ENCODE measurements around the gene ACTR3C.

The ACTR3C gene

DNA sequence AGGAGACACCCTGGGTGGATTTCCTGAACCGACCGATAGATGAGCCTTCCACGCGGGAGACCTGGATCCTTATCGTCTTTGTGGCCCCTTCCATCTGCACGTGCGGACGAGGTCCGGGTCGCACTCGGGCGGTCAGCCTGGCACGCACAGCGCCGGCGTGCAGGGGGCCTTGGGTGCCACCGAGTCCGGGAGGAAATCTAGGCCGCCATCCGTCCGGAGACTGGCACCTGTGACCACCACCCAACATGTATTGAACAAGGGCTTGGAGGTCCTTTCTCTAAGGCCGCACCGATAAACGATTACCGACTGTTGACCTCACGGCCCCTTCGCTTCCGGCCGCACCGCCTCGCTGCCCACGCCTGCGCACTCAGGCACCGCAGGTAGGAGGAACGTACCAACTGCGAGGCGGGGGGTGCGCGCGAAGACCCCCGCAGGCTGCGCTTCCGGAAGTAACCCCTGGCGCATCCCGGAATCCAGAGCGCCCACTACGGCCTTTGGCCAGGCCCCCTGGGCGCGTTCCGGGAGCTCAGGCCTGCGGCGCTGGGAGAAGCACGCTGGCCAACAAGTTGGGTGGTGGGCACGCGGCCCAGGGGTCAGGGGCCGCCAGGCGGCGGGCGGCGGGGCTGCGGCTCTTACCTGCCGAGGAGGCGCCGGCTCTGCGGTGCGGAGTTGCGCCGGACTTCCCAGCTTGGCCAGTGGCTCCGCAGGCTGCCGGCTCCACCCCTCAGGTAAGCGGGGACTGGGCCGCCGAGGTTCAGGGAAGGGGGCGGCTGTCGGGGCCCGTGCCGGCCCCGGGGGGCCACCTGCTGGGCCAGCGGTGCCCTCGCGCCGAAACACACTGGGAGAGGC, at the start of gene ACTR3C, which contains the start of gene LRRC61:
Gene ACTR3C (minus strand): TSS at position 713 of the 849 bp plus-strand sequence. CDS start 28,249 bp downstream, outside the sequence.
Gene LRRC61 (plus strand): TSS at position 523 of the 849 bp plus-strand sequence. CDS start 13,507 bp downstream, outside the sequence.
- DNase-seq (ENCODE audit: low read depth in 1 of 2, low spot score in 1 of 2), result peak; percentile 46 to 54

DNA sequence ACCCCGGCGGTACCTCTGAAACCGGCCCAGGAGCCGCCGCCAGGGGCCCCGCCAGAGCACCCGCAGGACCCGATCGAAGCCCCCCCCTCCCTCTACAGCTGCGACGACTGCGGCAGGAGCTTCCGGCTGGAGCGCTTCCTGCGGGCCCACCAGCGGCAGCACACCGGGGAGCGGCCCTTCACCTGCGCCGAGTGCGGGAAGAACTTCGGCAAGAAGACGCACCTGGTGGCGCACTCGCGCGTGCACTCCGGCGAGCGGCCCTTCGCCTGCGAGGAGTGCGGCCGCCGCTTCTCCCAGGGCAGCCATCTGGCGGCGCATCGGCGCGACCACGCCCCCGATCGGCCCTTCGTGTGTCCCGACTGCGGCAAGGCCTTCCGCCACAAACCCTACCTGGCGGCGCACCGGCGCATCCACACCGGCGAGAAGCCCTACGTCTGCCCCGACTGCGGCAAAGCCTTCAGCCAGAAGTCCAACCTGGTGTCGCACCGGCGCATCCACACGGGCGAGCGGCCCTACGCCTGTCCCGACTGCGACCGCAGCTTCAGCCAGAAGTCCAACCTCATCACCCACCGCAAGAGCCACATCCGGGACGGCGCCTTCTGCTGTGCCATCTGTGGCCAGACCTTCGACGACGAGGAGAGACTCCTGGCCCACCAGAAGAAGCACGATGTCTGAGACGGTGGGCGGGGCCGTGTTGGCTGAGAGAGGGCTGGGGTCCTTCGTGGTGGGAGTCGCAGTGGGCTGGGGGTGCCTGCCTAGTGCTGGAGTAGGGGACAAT, 49.1 kb upstream of the ACTR3C start:
- DNase-seq (ENCODE audit: low read depth in 1 of 2, low spot score in 1 of 2), result no peak

DNA sequence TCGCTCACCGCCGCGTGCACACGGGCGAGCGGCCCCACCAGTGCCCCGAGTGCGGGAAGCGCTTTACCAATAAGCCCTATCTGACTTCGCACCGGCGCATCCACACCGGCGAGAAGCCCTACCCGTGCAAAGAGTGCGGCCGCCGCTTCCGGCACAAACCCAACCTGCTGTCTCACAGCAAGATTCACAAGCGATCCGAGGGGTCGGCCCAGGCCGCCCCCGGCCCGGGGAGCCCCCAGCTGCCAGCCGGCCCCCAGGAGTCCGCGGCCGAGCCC, 48.6 kb upstream of the ACTR3C start:
- DNase-seq (ENCODE audit: low read depth in 1 of 2, low spot score in 1 of 2), result no peak

DNA sequence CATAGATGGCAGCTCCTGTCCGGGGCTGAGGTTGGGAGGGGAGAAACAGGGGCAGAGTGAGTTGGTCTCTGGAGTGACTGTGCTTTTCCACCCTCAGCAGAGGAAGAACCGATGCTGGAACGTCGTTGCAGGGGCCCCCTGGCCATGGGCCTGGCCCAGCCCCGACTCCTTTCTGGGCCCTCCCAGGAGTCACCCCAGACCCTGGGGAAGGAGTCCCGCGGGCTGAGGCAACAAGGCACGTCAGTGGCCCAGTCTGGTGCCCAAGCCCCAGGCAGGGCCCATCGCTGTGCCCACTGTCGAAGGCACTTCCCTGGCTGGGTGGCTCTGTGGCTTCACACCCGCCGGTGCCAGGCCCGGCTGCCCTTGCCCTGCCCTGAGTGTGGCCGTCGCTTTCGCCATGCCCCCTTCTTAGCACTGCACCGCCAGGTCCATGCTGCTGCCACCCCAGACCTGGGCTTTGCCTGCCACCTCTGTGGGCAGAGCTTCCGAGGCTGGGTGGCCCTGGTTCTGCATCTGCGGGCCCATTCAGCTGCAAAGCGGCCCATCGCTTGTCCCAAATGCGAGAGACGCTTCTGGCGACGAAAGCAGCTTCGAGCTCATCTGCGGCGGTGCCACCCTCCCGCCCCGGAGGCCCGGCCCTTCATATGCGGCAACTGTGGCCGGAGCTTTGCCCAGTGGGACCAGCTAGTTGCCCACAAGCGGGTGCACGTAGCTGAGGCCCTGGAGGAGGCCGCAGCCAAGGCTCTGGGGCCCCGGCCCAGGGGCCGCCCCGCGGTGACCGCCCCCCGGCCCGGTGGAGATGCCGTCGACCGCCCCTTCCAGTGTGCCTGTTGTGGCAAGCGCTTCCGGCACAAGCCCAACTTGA, 48.0 kb upstream of the ACTR3C start:
- no peak for DNase-seq (ENCODE audit: low read depth in 1 of 2, low spot score in 1 of 2)

DNA sequence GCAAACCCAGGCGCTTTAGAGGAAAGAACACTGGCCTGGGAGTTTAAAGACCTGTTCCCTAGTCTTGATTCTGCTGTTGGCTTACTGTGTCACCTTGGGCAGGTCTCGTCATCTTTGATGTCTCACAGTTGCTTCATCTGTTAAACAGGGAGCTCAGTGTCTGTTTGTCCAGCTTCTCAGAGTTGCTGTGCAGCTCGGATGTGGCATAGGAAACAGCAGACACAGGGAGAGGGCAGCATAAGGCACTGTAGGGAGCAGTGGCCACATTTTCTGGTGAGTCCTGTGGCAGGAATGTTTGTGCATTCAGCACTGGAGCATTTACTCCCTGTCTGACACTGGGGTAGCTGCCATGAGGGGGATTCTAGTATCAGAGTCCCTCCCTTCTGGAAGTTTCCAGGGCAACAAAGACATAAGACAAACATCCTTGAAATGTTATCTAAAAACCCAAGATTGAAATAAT, 47.3 kb upstream of the ACTR3C start:
- no peak for DNase-seq (ENCODE audit: low read depth in 1 of 2, low spot score in 1 of 2)

DNA sequence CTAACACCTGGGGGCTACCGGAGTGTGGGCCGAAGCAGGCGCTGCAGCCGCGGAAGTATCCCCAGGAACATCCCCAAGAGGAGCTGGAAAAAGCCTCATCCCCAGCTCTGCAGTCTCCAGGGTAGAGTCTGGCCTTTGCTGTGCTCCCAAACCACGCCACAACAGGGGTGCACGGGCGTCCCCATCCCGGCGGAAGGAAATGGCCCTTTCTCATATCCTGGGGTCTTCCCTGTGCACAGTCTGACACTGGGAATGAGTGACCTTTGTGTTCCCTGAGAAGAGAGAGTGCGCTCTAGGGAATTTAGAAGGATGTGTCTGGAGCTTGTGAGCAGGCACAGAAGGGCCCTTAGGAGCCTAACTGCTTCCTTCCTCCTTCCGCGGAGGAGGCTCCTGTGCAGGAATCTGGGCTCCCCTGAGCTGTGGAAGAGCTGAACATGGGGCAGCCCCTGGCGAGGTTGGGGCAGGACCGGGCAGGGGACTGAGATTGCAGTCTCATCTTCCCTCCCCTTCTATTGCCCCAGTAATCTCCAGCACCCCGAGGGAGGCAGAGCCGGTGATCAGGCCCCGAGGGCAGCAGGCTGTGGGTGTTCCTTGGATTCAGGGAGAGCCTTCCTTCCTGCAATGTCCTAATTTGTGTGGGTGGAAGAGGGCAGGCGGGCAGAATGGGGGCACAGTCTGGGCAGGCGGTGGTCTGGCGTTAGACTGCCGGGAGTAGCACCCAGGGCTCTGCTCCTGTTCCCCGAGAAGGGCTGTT, 46.6 kb upstream of the ACTR3C start:
- no peak for DNase-seq (ENCODE audit: low read depth in 1 of 2, low spot score in 1 of 2)

DNA sequence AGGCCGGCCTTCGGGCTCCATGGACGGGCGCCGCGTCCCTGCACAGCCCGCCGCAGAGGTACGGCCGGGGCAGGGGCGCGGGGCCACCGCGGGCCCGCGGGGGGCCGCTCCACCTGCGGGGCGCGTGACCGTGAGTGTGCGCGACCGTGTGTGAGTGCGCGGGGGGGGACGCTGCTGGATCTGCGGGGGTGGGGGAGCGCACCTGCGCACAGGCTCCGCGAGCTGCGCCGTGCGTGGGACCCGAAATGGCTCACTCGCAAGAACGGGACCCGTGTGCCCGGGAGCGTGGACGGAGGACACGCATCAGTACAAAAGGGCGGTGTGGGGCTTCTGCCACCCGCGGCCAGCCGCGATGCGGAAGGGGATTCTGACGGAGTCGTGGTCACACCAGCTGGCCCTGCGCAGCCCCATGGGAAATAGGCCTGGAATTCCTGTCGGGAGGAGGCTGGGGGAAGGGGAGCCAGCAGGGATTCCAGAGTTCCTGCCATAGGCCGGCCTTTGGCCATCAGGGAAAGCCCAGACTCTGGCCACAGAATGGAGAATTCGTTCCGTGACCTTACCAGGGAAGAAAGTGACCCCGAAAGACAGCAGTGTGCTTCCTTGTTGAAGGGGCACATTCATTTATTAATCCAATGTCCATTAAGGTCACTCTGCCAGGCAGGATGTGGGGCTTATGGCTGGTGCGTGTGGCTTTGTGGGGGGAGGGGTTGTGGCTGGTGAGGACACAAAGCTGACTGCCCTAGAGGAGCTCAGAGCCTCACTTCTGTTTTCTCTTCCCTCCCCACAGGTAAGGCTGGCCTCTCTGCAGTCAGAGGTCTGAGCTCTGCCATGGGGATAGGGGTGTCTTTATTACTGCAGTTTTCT, 45.8 kb upstream of the ACTR3C start:
- peak in 1 of 2 donors; percentile 36 for DNase-seq (ENCODE audit: low read depth in 1 of 2, low spot score in 1 of 2)

DNA sequence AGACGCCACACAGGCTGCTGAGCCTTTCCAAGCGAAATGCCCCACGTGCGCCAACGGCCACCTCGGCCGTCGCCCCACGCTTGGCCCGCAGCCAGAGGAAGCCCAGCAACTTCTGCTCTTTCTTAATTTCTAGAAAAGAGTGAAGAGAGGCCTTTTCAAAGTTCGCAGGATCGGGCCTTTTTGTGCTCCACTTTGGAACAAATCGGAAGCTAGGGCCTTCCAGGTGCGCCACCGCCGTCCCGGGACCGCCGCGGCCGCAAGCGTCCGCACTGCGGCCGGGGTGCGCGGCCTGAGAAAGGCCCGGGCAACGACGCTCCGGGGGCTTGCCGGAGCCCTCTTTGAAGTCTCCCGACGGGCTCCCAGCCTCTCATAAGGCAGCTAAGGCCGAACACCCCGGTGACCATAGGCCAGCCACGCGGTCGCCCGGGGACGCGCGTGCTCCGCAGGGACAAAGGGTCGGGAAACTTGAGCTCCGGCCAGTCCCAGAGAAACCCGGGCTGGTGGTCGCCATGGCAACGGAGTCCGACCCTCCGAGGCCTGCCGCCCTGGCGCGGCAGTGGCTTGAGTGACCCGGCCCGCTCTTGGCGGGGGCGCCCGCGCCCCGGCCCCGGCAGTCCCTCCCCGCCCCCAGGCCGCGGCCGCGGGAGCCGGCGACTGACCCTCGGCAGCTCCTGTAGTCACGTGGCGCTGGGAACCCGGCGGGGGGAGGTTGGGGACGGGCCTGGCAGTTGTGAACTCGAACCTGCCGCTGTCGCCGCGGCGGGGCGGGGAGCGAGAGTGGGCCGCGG, 44.9 kb upstream of the ACTR3C start, which contains the start of gene REPIN1:
Gene REPIN1 (plus strand): TSS at position 727 of the 788 bp plus-strand sequence. CDS start 890 bp downstream, outside the sequence.
- peak; percentile 67 to 72 for DNase-seq (ENCODE audit: low read depth in 1 of 2, low spot score in 1 of 2)

DNA sequence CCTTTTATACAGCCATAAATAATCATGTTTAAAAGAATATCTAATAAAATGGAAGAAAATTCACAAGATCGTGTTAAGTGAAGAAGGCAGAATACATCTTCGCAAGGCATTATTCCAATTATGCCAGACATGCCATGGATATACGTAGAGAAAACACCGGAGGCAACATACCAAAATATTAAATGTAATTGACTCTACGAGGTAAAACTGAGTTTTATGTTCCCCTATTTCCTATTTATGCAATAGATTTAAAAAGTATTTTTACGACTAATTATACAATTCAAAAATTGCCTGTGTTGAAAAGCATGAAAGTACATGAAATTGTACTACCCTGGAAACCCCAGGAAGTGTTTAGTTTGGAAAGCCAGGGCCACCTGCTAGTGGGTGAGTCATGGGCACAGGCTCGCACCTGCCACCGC, 44.3 kb upstream of the ACTR3C start:
- no peak for DNase-seq (ENCODE audit: low read depth in 1 of 2, low spot score in 1 of 2)

DNA sequence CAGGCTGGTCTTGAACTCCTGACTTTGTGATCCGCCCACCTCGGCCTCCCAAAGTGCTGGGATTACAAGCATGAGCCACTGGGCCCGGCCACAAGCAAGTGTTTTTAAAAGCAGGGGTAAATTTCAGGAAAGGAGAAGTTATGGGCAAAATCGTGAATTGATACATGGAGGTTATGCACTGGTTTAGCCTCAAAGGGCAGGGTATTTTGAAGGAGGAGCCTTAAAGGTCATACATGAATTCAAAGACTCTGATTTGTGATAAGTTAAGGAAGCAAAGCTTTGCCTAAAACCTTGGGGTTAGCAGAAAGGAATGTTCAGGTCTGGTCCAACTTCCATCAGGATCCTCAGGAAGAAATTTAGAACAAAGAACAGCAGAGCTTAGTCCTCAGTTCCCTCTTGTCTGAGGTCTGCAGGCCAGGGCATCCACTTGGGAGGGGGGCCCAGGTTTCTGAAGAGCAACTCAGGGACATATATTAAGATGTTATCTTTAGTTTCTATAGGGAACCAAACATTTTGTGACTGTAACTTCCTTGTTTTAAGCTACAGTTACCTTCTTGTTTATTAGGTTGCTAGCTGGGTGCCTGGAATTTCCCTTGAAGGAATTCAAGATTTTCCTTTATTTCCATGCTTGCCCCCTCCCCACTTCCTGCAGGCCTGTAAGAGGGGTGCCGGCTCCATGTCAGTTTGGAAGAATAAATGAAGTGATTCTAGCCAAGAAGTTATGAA, 42.5 kb upstream of the ACTR3C start:
- DNase-seq (ENCODE audit: low read depth in 1 of 2, low spot score in 1 of 2), result no peak

DNA sequence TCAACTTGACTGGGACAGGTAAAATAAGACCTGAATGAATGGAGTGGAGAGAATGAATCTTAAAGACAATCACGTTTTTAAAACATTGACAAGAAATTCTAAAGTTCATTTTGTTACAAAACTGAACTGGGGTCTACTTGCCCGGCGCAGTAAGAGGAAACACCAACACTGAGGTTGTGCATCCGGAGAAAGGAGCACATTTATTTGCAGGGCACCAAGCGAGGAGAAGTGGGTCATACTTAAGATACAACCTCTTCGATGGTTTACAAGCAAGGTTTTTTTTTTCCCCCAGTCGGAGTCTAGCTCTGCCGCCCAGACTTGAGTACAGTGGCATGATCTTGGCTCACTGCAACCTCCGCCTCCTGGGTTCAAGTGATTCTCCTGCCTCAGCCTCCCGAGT, 41.8 kb upstream of the ACTR3C start:
- no peak for DNase-seq (ENCODE audit: low read depth in 1 of 2, low spot score in 1 of 2)

DNA sequence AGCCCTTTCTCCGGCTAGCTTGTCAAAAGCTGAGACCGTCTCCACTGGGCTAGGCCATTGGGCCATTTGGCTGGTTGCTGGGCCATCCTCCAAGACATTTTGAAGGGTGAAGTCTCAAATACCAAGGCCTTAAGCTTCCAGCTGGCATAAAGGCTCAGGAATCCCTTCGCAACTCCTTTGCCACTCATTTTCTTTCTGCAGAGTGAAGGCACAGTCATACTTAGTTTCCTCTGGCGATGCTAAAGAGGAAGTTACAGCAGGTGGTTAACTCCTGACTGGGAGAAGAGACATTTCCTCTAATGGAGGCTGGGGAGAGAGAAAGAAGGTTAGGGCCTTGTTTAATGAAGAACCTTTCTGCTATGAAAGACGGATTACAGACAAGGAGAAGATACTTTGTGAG, 40.5 kb upstream of the ACTR3C start:
- no peak for DNase-seq (ENCODE audit: low read depth in 1 of 2, low spot score in 1 of 2)

DNA sequence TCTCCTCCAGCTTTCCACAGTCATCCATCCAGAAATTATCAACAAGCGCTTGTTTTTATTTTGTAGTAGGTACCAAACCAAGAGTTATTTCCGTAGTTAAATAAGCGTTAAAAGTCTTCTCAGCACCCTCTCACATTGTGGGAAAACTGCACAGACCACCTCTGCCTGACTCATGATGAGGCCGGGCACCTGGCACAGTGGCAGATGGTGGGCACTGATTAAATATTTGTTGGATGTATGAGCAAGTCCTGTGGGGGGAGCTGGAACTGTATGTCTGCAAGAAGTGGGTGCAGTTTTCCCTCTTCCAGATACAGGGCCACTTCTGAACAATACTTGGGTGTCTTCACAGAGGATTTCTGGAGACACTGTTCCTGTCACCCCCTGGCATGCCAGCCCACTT, 40.0 kb upstream of the ACTR3C start:
- DNase-seq (ENCODE audit: low read depth in 1 of 2, low spot score in 1 of 2), result no peak

DNA sequence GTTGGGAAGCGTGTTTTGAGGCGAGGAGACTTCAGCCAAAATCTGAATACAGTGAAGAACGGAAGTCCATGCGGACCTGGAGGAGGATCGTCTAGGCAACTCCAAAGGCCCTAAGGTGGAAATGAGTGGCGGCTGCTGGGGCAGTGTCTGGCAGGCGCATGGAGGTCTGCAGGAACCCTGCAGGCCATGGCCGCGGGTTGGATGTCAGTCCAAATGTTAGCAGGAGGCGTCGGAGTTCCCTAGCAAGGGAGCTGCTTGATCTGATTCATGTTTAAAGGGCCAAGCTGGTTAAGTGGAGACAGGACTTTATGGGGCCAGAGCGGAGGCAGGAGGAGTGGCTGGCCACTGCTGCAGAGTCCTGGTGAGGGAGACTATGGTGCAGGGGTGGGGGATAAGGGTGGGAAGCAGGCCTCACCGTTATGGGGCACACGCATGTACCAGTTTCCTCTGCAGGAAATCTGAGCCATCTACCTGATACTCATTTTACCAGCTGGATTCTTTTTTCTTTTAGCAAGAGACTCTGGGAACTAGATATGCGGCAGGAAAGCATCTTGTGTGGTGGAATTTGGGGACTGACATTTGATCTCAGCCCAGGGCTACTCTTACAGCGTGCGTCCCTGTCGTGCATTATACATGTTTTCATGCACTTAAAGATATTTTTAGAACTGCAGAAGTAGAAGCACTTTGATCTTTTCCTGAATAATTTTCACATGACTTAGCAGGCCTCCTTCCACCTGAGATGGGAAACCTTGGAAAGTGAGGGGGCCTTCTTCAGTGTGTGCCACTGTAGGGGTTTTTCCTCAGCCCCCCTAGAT, 38.7 kb upstream of the ACTR3C start:
- no peak for DNase-seq (ENCODE audit: low read depth in 1 of 2, low spot score in 1 of 2)

DNA sequence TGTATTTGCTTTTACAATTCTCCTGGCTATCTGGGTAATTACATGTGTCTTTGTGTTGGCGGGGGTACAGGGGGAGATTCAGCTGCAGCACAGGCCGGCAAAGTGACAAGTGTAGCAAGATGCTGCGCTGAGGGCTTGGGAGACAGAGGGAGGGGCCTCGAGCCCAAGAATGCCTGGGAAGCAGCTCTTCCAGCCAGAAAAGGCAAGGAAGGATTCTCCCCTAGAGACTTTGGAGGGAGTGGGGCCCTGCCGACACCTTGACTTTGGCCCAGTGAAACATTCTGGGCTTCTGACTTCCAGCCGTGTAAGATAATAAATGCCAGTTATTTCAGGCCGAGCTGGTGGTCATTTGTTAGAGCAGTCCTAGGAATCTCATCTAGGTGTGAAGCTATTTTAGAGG, 38.1 kb upstream of the ACTR3C start:
- no peak for DNase-seq (ENCODE audit: low read depth in 1 of 2, low spot score in 1 of 2)

DNA sequence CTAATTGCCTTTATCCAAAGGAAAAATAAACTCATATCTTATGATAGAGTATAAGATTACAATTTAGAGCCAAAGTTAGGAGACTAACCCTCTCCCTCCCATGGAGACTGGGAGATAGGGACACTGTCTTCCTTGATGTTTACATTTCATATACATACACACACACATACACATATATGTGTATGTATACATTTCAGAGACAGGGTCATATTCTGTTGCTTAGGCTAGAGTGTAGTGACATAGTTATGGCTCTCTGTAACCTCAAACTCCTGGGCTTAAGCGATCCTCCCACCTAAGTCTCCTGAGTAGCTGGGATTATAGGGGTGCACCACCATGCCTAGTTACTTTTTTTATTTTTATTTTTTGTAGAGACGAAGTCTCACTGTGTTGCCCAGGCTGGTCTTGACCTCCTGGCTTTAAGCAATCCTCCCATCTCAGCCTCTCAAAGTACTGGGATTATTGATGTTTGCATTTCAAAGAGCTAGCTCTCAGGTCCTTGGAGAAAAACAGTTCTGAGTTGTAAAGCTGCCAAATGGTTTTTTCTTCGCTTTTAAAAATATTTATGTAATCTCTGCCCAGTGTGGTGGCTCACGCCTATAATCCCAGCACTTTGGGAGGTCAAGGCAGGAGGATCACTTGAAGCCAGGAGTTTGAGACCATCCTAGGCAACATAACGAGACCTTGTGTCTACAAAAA, 37.2 kb upstream of the ACTR3C start:
- DNase-seq (ENCODE audit: low read depth in 1 of 2, low spot score in 1 of 2), result no peak

Data from activated CD4-positive, alpha-beta T cell treated with anti-CD3 and anti-CD28 coated beads, Interleukin-2, amount 50 U/mL, for 24 hours (primary cell).